ENCODE results near the gene SPATA13. TPM values are rescaled to one million over a fixed set of nuclear protein-coding genes. Genes with fewer than 3 reads are reported as not detected.
"Not testable (repeated sequence)": the region's sequence is repeated elsewhere in the genome, so short reads cannot be mapped to it uniquely, and the experiment has no call there.

SPATA13 gene
- total RNA-seq, 1 experiment from 2014 or later = 10.5 TPM

GRCh38 chr13:24348385-24348784 lies 187.9 kb downstream of the SPATA13 start:
- CTCF ChIA-PET = no interaction called here
- H3K9me3 ChIP-seq = no peaks in the 10 kb centered on the region
- Mint-ChIP-seq H3K27ac (ENCODE audit: unreplicated experiment) (no peak overlapping the region), H3K36me3 (ENCODE audit: insufficient read depth, unreplicated experiment) (no peaks in the 10 kb centered on the region), H3K27me3 (ENCODE audit: insufficient read depth, unreplicated experiment) (peaks cover 4% of the 10 kb centered on the region), H3K9me3 (ENCODE audit: unreplicated experiment) (no peaks in the 10 kb centered on the region), H3K4me3 (ENCODE audit: unreplicated experiment) (no peak overlapping the region), H3K4me1 (ENCODE audit: low read depth, unreplicated experiment) (no peaks in the 10 kb centered on the region)
- intact Hi-C loops (cut with micrococcal nuclease; ENCODE audit: unreplicated experiment) = no loop called here
- no peaks in the 10 kb centered on the region for H3K36me3 ChIP-seq (ENCODE audit: control insufficient read depth, insufficient read depth, low read length)
- TF ChIP-seq, protein P1, sequence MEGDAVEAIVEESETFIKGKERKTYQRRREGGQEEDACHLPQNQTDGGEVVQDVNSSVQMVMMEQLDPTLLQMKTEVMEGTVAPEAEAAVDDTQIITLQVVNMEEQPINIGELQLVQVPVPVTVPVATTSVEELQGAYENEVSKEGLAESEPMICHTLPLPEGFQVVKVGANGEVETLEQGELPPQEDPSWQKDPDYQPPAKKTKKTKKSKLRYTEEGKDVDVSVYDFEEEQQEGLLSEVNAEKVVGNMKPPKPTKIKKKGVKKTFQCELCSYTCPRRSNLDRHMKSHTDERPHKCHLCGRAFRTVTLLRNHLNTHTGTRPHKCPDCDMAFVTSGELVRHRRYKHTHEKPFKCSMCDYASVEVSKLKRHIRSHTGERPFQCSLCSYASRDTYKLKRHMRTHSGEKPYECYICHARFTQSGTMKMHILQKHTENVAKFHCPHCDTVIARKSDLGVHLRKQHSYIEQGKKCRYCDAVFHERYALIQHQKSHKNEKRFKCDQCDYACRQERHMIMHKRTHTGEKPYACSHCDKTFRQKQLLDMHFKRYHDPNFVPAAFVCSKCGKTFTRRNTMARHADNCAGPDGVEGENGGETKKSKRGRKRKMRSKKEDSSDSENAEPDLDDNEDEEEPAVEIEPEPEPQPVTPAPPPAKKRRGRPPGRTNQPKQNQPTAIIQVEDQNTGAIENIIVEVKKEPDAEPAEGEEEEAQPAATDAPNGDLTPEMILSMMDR (IDR thresholded peaks at IDR 0.05; ENCODE audit: insufficient read depth in 1 of 2, low read depth in 1 of 2, low read length in 1 of 2, severe bottlenecking in 1 of 2, unreplicated experiment in 1 of 2) = no peak
- no peak overlapping the region for H3K4me3 ChIP-seq (ENCODE audit: low read depth, low read length)
- no peak for DNase-seq
- no peaks in the 10 kb centered on the region for H3K27me3 ChIP-seq (replicated peaks; ENCODE audit: control insufficient read depth, insufficient read depth, low read length)
- BruUV-seq (replicated peaks) = no TSS peak
- H3K4me1 ChIP-seq = no peaks in the 10 kb centered on the region
- POLR2A ChIA-PET = no interaction called here

DNA sequence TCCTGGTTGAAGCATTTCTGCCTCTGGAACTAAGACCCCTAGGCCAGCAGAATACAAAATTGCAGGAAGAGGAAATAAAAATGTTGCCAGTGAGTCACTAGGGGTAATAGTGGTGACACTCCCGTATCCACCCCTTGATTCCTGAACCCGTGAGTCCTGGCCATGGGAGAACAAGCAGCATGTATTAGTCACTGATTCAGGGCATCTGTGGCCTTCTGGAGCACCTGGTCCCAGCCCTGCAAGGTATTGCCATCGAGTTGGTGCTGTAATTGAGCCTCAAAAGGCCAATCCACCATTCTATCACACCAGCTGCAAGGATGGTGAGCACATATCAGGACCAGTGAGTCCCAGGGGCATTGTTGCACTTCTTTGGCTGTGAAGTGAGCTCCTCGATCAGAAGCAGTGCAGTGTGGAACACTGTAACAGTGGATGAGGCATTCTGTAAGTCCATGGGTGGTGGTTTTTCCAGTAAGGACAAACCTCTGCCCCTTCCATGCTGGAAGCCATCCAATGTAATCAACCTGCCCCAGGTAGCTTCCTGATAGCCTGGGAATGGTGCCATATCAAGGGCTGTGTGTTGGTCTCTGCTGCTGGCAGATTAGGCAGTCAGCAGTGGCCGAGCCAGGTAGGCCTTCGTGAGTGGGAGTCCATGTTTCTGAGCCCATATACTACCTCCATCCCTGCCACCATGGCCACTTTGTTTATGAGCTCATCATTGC lies 188.4 kb downstream of the SPATA13 start:
- intact Hi-C loops (cut with micrococcal nuclease; ENCODE audit: unreplicated experiment) = no loop called here
- no peak for DNase-seq
- Mint-ChIP-seq H3K36me3 (ENCODE audit: insufficient read depth, unreplicated experiment) (no peaks in the 10 kb centered on the region), H3K9me3 (ENCODE audit: unreplicated experiment) (no peaks in the 10 kb centered on the region), H3K4me3 (ENCODE audit: unreplicated experiment) (no peak overlapping the region), H3K27me3 (ENCODE audit: insufficient read depth, unreplicated experiment) (peaks cover 4% of the 10 kb centered on the region), H3K27ac (ENCODE audit: unreplicated experiment) (no peak overlapping the region), H3K4me1 (ENCODE audit: low read depth, unreplicated experiment) (no peaks in the 10 kb centered on the region)
- no TSS peak for BruUV-seq (replicated peaks)
- ChIA-PET CTCF (no interaction called here), POLR2A (no interaction called here)
- H3K9me3 ChIP-seq = no peaks in the 10 kb centered on the region
- H3K4me3 ChIP-seq (ENCODE audit: low read depth, low read length) = no peak overlapping the region
- no peaks in the 10 kb centered on the region for H3K36me3 ChIP-seq (ENCODE audit: control insufficient read depth, insufficient read depth, low read length)
- TF ChIP-seq, protein P1 (IDR thresholded peaks at IDR 0.05; ENCODE audit: insufficient read depth in 1 of 2, low read depth in 1 of 2, low read length in 1 of 2, severe bottlenecking in 1 of 2, unreplicated experiment in 1 of 2) = no peak
- H3K27me3 ChIP-seq (replicated peaks; ENCODE audit: control insufficient read depth, insufficient read depth, low read length) = no peaks in the 10 kb centered on the region
- no peaks in the 10 kb centered on the region for H3K4me1 ChIP-seq

DNA sequence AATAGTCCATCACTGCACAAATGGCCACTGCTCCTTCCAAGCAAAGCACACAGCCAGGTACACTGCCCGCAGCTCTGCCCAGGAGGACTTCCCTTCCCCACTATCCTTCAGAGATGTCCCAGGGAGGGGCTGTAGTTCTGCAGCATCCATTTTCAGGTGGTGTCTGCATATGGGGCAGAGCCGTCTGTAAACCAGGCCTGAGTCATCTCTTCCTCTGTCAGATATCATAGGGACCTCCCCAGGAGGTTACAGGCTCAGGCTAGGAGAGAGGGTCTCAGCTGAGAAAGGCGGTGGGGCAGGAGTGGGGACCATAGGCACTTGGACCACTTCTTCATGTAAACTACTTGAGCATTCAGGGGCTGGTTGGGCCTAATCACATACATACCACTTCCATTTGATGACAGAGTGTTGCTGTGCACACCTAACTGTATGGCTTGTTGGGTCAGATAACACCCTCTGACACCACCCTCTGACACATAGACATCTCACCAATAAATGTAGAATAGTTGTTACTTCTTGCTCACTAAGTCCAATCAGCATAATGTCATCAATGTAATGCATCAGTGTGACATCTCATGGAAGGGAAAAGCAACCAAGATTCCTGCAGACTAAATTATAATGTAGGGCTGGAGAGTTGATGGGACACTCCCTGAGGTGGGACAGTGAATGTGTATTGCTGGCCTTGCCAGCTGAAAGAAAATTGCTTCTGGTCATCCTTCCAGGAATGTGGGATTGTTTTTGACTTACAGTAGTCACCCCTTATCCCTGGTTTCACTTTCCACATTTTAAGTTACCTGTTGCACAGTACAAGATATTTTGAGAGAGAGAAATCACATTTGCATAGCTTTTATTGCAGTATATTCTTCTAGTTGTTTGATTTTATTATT lies 189.5 kb downstream of the SPATA13 start:
- H3K4me3 ChIP-seq (ENCODE audit: low read depth, low read length); H3K9me3 Mint-ChIP-seq (ENCODE audit: unreplicated experiment); BruUV-seq (replicated peaks); CTCF ChIA-PET; DNase-seq; H3K4me1 Mint-ChIP-seq (ENCODE audit: low read depth, unreplicated experiment); H3K9me3 ChIP-seq; POLR2A ChIA-PET; H3K27ac Mint-ChIP-seq (ENCODE audit: unreplicated experiment); H3K36me3 Mint-ChIP-seq (ENCODE audit: insufficient read depth, unreplicated experiment); H3K4me1 ChIP-seq; H3K27me3 Mint-ChIP-seq (ENCODE audit: insufficient read depth, unreplicated experiment); H3K4me3 Mint-ChIP-seq (ENCODE audit: unreplicated experiment); intact Hi-C loops (cut with micrococcal nuclease; ENCODE audit: unreplicated experiment); H3K36me3 ChIP-seq (ENCODE audit: control insufficient read depth, insufficient read depth, low read length); H3K27me3 ChIP-seq (replicated peaks; ENCODE audit: control insufficient read depth, insufficient read depth, low read length): not testable (repeated sequence)

All from Caco-2 (cell line).